GM18867 (cell line): ENCODE measurements around the gene CHSY1.

ENCODE experiments used
- ATAC-seq: cut with Tn5 transposase; IDR thresholded peaks from one replicate; pipeline ENCODE4 v1.9.1; 2021; ENCODE audit warnings: mild to moderate bottlenecking, moderate library complexity; ENCODE audit not compliant: unreplicated experiment

CHSY1 gene

GRCh38 chr15:101156509-101157159 is 95.2 kb downstream of the CHSY1 start:
- peak; percentile 88 for ATAC-seq

DNA sequence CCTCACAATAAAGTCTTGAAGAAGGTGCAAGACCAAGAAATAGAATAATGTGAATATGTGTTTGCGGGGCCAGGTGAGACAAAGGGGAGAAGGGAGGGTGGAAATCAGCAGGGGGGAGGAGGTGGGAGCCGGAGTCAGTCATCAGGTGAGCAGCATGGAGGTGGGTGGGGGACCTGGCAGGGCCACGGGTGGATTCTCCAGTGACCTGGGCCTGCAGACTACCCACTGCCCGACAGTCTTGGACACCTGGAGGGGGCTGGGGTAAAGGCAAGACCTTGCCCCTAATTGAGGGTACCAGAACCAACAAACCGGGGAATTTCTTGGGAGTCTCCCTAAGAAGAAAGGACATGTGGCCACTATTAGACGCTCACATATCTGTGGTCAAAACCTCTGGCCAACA is 95.8 kb downstream of the CHSY1 start:
- ATAC-seq, result no peak

GRCh38 chr15:101153801-101154656 is 97.8 kb downstream of the CHSY1 start:
- ATAC-seq, result no peak

- no peak for ATAC-seq
These were observed 98.9 kb downstream of the CHSY1 start for GRCh38 chr15:101152914-101153313.

DNA sequence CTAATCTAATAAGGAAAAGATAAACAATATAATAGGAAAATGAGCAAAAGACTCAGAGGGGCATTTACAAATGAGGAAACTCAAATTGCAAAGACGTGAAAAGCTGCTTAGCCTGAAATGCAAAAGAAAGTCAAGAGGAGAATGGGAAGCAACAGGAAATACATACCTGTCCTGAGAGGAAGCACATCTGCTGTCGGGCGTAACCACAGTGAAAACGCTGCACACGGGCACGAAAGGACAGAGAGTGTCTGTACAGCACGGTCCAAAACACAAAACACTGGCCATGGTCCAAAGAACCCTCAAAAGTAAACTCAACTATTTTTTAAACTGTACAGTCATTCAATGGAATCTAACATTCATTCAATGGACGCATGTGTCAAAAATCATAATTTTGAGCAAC is 100.6 kb downstream of the CHSY1 start:
- no peak for ATAC-seq

GRCh38 chr15:101150723-101151040 is 101.2 kb downstream of the CHSY1 start:
- no peak for ATAC-seq

- no peak for ATAC-seq
These were observed 101.8 kb downstream of the CHSY1 start for GRCh38 chr15:101149864-101150722.

GRCh38 chr15:101148881-101149664 is 102.8 kb downstream of the CHSY1 start:
- ATAC-seq, result no peak

GRCh38 chr15:101148166-101148880 is 103.5 kb downstream of the CHSY1 start:
- ATAC-seq, result no peak

- no peak for ATAC-seq
These were observed 104.7 kb downstream of the CHSY1 start for GRCh38 chr15:101147181-101147580.

DNA sequence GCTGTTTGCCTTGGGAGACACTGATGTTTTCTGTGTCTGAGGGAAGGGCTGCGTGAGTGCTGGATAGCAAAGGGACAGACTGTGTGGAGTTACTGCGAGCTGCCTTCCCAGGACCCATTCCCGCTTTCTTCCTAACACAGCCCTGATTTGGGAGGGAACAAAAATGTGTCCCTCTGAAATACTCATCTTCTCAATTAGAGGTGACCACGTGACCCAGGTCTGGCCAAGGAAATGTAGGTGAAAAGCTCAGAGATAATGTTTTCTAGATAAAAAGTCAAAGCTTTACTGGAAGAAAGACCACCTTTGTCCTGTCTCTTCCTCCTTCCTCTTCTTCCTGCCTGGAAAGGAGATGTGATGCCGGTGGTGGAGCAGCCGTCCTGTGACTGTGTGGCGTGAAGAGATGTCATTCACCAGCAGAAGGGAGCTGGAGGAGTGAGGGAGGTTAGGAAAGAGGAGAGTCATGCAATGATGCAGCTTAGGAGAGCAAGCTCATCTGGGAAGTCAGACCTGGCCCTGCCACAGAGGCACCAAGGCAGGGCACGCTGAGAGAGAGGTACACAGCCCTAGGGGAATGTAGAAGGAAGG is 105.6 kb downstream of the CHSY1 start:
- ATAC-seq, result no peak

GRCh38 chr15:101145362-101145761 is 106.5 kb downstream of the CHSY1 start:
- no peak for ATAC-seq

- ATAC-seq, result no peak
These were observed 108.5 kb downstream of the CHSY1 start for GRCh38 chr15:101143321-101143720.

GRCh38 chr15:101142711-101143110 is 109.1 kb downstream of the CHSY1 start:
- ATAC-seq, result no peak

- ATAC-seq, result no peak
These were observed 109.8 kb downstream of the CHSY1 start for GRCh38 chr15:101141926-101142527.

- ATAC-seq, result no peak
These were observed 111.2 kb downstream of the CHSY1 start for GRCh38 chr15:101140697-101141065.

GRCh38 chr15:101139986-101140696 is 111.7 kb downstream of the CHSY1 start:
- no peak for ATAC-seq

GRCh38 chr15:101138913-101139880 is 112.7 kb downstream of the CHSY1 start:
- peak; percentile 67 for ATAC-seq
